Stimulated activated CD8-positive, alpha-beta memory T cell treated with anti-CD3 and anti-CD28 coated beads, Interleukin-4, amount 100 ng/mL, for 4 hours (primary cell): ENCODE measurements around the gene COQ8B.

ENCODE experiments used
- DNase-seq, 2 donors: peaks; one replicate each; pipeline ENCODE4 v3.0.0-alpha.2; 2020; ENCODE audit warnings: low read depth in 2 of 2, low spot score in 1 of 2

COQ8B gene

GRCh38 chr19:40691421-40692211 lies 25.1 kb downstream of the COQ8B start:
- no peak for DNase-seq

GRCh38 chr19:40690693-40691420 lies 25.8 kb downstream of the COQ8B start:
- peak; percentile 63 to 80 for DNase-seq

GRCh38 chr19:40690050-40690692 lies 26.5 kb downstream of the COQ8B start, which contains the start of gene NUMBL:
Gene NUMBL, minus strand, starts transcription at chr19:40690651. Its CDS starts 168 bp downstream, at chr19:40690483.
- DNase-seq, result no peak

- DNase-seq, result no peak
Observed at GRCh38 chr19:40689339-40690049, 27.2 kb downstream of the COQ8B start.

- DNase-seq, result no peak
Observed at GRCh38 chr19:40688987-40689338, 27.7 kb downstream of the COQ8B start.

GRCh38 chr19:40688309-40688708 lies 28.4 kb downstream of the COQ8B start:
- no peak for DNase-seq

GRCh38 chr19:40687525-40688016 lies 29.1 kb downstream of the COQ8B start:
- no peak for DNase-seq

- no peak for DNase-seq
Observed at GRCh38 chr19:40686882-40687524, 29.7 kb downstream of the COQ8B start.

GRCh38 chr19:40685563-40685962 lies 31.1 kb downstream of the COQ8B start:
- DNase-seq, result no peak

GRCh38 chr19:40685016-40685526 lies 31.6 kb downstream of the COQ8B start:
- DNase-seq, result no peak

- DNase-seq, result no peak
Observed at GRCh38 chr19:40684280-40684679, 32.4 kb downstream of the COQ8B start.

GRCh38 chr19:40683437-40683836 lies 33.2 kb downstream of the COQ8B start:
- DNase-seq, result no peak

- no peak for DNase-seq
Observed at GRCh38 chr19:40682431-40682964, 34.2 kb downstream of the COQ8B start.

- no peak for DNase-seq
Observed at GRCh38 chr19:40681039-40681438, 35.6 kb downstream of the COQ8B start.

- DNase-seq, result no peak
Observed at GRCh38 chr19:40677156-40677555, 39.5 kb downstream of the COQ8B start.

- DNase-seq, result no peak
Observed at GRCh38 chr19:40674291-40674690, 42.4 kb downstream of the COQ8B start.

GRCh38 chr19:40673397-40673796 lies 43.3 kb downstream of the COQ8B start:
- DNase-seq, result no peak

GRCh38 chr19:40672573-40673299 lies 44.0 kb downstream of the COQ8B start:
- no peak for DNase-seq

- DNase-seq, result no peak
Observed at GRCh38 chr19:40672038-40672437, 44.6 kb downstream of the COQ8B start.

GRCh38 chr19:40671404-40671803 lies 45.3 kb downstream of the COQ8B start:
- DNase-seq, result no peak
